Smooth muscle cell of bladder (primary cell): Measurements from ENCODE around the gene NDUFA7. TPM values are rescaled to one million over a fixed set of nuclear protein-coding genes. Genes with fewer than 3 reads are reported as not detected.

Experiments used
- total RNA-seq: library from RNA; depleted of rRNA; stranded (reverse); fragments of >200 nt; gene quantifications from 2 replicates; pipeline ENCODE4 v1.2.3, GENCODE V29; 2014

Gene NDUFA7
- total RNA-seq: 31.0 and 40.4 TPM in 2 replicates

GRCh38 chr19:8321067-8321985 is at the start of gene NDUFA7, which contains the start of gene RPS28:
Gene NDUFA7 (minus strand): TSS chr19:8321375. CDS start chr19:8321358, 17 bp downstream.
Gene RPS28 (plus strand): TSS chr19:8321496. CDS start chr19:8321531, 35 bp downstream.

DNA sequence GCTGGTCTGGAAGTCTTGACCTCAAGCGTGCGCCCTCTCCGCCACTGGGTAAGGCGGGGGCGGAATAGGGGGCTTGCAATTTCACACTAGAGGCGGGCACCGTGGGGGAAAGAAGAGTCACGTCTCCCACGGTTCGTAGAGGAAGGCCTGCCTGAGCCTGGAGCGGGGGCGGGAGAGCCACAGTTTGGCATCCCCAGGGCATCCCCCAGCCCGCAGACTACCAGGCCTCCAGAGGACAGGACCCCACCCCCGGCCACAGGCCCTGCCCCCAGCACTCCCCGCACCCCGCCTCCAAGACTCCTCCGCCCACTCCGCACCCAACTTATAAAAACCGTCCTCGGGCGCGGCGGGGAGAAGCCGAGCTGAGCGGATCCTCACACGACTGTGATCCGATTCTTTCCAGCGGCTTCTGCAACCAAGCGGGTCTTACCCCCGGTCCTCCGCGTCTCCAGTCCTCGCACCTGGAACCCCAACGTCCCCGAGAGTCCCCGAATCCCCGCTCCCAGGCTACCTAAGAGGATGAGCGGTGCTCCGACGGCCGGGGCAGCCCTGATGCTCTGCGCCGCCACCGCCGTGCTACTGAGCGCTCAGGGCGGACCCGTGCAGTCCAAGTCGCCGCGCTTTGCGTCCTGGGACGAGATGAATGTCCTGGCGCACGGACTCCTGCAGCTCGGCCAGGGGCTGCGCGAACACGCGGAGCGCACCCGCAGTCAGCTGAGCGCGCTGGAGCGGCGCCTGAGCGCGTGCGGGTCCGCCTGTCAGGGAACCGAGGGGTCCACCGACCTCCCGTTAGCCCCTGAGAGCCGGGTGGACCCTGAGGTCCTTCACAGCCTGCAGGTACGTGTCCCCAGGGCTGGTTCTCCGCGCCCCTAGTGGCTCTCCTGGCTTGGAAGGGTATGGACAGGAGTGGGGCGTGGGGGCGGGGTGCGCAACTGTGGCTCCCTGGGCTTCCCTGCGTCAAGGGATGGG is 42.9 kb upstream of the NDUFA7 start, which contains the start of gene ANGPTL4:
ANGPTL4 (plus strand) TSS at position 353 of the 969 bp plus-strand sequence; CDS start at position 520, 167 bp downstream.

GRCh38 chr19:8342684-8343482 is 21.7 kb upstream of the NDUFA7 start, which contains the start of gene KANK3:
Gene KANK3 (minus strand): TSS chr19:8343262. CDS start chr19:8337828, 5,434 bp downstream.

GRCh38 chr19:8307965-8308866 is 13.0 kb downstream of the NDUFA7 start, which contains the start of gene CD320:
Gene CD320 (minus strand): TSS chr19:8308358. CDS start chr19:8308290, 68 bp downstream.

Other genes starting within 250 kb of the NDUFA7 start
- not detected in 2 replicates for gene FBN3, start 171.8 kb downstream of the NDUFA7 start, total RNA-seq
- gene CERS4, start 112.0 kb downstream of the NDUFA7 start, total RNA-seq: 9.4 and 14.5 TPM in 2 replicates
- gene CD320, start 13.0 kb downstream of the NDUFA7 start, total RNA-seq: 20.5 and 23.2 TPM in 2 replicates
- gene RPS28, start 121 bp upstream of the NDUFA7 start, total RNA-seq: 646 and 817 TPM in 2 replicates
- gene KANK3, start 21.9 kb upstream of the NDUFA7 start, total RNA-seq: 0.18 and 0.43 TPM in 2 replicates
- gene ANGPTL4, start 42.8 kb upstream of the NDUFA7 start, total RNA-seq: 1.1 and 7.9 TPM in 2 replicates
- gene RAB11B, start 69.0 kb upstream of the NDUFA7 start, total RNA-seq: 43.0 and 47.0 TPM in 2 replicates
- gene MARCHF2, start 91.9 kb upstream of the NDUFA7 start, total RNA-seq: 51.6 and 79.5 TPM in 2 replicates
- gene HNRNPM, start 123.6 kb upstream of the NDUFA7 start, total RNA-seq: 35.3 and 39.4 TPM in 2 replicates
- not detected in 2 replicates for gene PRAM1, start 181.3 kb upstream of the NDUFA7 start, total RNA-seq
- 2.8 and 4.4 TPM in 2 replicates for gene ZNF414, start 192.8 kb upstream of the NDUFA7 start, total RNA-seq